ENCODE results near the gene TMEM91. TPM values are rescaled to one million over a fixed set of nuclear protein-coding genes. Genes with fewer than 3 reads are reported as not detected.
A peak's percentile ranks its signal among the peaks of the same experiment; 100 is the strongest.

TMEM91 gene
- total and polyA plus RNA-seq, 9 of the 15 experiments (the other 6 are each of a cell fraction or from before 2014, with no cell fraction given): 1.2 to 5.2 (median 2.7) TPM

- TF ChIP-seq ZNF398 (CRISPR knock-in tag; IDR thresholded peaks at IDR 0.05): no peak
- no peak for TF ChIP-seq RERE (CRISPR knock-in tag; IDR thresholded peaks at IDR 0.05; ENCODE audit: borderline replicate concordance)
- no peak for TF ChIP-seq NELFE (IDR thresholded peaks at IDR 0.05; ENCODE audit: insufficient read depth, insufficient read length)
- peak; percentile 84 for TF ChIP-seq LEF1 (IDR thresholded peaks at IDR 0.05)
- no peak for TF ChIP-seq RFX7 (CRISPR knock-in tag; IDR thresholded peaks at IDR 0.05)
- no peak for TF ChIP-seq SNRNP70 (optimal IDR thresholded peaks at IDR 0.05; ENCODE audit: low read depth, low read length)
- TF ChIP-seq ZNF41 (CRISPR knock-in tag; conservative IDR thresholded peaks at IDR 0.05): no peak
- no peak for TF ChIP-seq NR2F6 (CRISPR knock-in tag; IDR thresholded peaks at IDR 0.05)
- no peak for TF ChIP-seq E2F3 (CRISPR knock-in tag; IDR thresholded peaks at IDR 0.05)
- no peak; the same call in 1 of the 2 replicates for TF ChIP-seq VEZF1 (CRISPR knock-in tag; IDR thresholded peaks at IDR 0.05)
- TF ChIP-seq CBX5 (IDR thresholded peaks at IDR 0.05; ENCODE audit: borderline replicate concordance, low read depth): no peak
- TF ChIP-seq ID3 (CRISPR knock-in tag; IDR thresholded peaks at IDR 0.05): no peak
- no peak for TF ChIP-seq ID3 (tag; IDR thresholded peaks at IDR 0.05)
- TF ChIP-seq SRSF1 (IDR thresholded peaks at IDR 0.05; ENCODE audit: low read depth, low read length): no peak
- TF ChIP-seq ZNF780A (CRISPR knock-in tag; IDR thresholded peaks at IDR 0.05): no peak
- no peak for TF ChIP-seq TRIM25 (IDR thresholded peaks at IDR 0.05; ENCODE audit: borderline replicate concordance)
Measured at GRCh38 chr19:41367848-41368301, 8.5 kb upstream of the TMEM91 start (continued).

All from K562 (cell line).